HG02973 (cell line): Measurements from ENCODE around the gene PACS2.
"Not testable (repeated sequence)": the region's sequence is repeated elsewhere in the genome, so short reads cannot be mapped to it uniquely, and the experiment has no call there.

Experiments
- ATAC-seq: cut with Tn5 transposase; IDR thresholded peaks from one replicate; pipeline ENCODE4 v1.9.1; 2021; ENCODE audit warnings: moderate library complexity; ENCODE audit not compliant: unreplicated experiment

PACS2 gene

DNA sequence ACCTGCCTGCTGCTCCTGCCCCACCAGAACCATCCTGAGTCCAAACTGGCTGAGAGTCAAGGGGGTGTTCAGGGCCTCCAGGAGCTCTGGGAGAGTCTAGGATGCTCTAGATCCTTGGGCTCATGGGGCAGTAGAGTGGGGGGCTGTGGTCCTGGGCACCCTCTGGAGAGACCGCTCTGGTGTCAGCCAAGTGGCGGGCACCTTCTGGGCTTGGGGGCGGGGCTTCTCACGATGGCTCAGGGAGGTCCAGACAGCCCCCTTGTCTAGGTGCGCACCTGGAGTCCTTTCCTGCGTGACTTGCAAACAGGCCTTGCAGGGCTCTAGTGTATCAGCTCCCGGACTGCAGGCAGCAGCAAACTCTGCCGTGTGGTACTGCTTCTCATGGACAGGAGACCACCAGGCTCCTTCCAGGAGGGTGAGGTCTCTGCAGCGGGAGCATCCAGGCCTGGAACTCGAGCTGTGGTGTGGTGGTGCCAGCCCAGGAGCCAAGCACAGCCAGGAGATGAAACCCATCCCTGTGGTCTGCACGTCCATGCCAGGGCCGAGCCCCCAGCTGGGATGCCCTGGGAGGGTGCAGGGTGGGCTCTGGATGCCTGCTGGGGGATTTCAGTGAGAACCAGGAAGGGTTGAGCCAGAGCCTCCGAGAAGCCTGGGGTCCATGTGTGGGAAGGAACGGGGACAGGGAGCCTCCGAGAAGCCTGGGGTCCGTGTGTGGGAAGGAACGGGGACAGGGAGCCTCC is 15.0 kb downstream of the PACS2 start:
- ATAC-seq: no peak

DNA sequence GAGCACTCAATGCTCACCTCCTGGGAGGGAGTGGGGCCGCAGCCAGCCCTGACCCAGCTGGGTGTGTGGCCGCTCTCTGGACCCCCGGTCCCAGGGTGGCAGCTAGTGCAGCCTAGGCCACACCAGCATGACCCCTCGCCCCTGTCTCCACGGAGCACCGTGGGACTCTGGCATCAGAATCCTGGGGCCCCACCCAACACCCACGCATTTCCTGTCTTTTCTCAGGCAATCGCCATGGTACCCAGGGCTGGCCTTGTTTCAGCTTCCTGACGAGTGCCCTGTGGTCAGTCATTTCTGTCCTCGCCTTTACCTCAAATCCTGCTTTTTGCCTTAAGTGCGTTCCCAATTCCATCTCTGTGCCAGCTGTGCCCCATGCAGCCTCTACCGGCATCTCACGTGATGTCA is 15.9 kb downstream of the PACS2 start:
- ATAC-seq: no peak

DNA sequence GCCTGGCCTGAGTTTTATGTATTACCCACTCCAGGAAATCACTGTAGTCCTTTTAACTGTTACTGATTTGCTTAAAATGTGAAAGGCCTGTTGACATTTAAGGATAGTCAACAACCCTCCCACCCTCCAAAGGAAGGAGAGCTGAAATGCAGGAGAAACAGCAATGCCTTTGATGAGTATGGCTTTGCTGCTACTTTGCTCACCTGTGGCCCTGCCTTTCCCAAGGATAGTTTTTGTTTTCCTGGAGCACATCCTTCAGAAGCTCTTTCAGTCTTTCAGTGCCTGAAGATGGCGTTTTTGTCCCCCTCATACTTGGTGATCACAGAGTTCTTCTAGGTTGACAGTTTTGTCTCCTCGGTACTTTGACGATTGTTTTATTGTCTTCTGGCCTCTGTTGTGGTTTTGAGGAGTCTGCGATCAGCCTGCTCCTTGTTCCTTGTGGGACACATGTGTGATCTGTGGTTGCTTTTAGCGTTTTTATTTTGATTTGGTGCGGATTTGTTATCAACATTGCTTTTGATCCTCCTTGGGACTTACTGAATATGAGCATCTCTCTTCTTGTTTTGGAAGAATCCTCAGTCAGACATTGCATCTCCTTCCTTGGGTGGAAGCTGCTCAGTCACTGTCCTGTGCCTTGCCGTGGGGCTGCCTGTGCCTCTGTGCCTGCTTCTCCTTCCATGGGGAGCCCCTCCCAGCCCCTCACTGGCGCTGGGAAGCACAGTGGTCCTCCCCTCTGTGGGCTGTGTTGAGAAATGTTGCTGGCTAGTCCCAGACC is 17.2 kb downstream of the PACS2 start:
- ATAC-seq: no peak

DNA sequence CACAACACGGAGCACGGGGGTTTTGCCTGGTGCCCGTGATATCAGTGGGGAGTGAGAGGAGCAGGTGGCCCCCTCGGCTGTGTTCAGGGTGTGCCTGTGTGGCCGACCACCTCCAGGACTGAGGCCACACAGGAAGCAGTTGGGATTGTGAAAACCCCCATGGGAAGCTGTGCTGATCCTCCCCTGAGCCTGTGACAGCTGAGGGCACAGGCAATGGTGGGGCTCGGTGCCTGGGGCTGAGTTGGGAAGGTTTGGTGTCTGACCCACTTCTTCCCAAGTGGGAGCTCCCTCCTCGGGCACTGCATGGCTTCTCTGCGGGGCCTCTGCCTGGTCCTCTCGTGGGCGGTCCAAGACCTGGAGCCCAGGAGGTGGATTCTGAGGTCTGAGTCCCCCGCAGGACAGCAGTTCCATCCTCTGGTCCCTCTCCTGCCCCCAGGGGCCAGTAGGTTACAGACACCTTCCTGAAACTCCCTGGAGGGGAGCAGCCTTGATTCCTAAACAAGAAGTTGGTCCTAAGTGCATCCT is 17.9 kb downstream of the PACS2 start:
- no peak for ATAC-seq

DNA sequence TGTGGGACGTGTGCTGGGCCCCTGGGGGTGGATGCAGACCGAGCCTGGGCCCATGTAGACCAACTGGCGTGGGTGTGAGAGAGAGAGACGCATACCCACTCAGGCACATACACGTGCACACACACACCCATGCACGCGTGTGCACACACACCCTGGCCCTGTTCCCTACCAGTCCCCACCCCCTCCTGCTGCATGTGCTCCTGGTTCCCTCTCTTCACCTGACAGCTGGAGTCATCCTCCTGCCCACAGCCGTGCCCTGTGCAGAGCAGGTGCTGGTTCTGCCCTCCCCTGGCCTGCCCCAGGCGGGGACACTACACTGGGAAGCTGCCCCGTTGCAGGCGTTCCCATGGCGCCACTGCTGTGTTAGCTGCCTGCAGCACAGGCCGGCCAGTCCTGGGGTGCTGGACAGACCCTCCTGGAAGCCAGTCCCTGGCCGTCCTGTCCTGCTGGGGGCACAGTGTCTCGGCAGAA is 18.5 kb downstream of the PACS2 start:
- ATAC-seq: no peak

DNA sequence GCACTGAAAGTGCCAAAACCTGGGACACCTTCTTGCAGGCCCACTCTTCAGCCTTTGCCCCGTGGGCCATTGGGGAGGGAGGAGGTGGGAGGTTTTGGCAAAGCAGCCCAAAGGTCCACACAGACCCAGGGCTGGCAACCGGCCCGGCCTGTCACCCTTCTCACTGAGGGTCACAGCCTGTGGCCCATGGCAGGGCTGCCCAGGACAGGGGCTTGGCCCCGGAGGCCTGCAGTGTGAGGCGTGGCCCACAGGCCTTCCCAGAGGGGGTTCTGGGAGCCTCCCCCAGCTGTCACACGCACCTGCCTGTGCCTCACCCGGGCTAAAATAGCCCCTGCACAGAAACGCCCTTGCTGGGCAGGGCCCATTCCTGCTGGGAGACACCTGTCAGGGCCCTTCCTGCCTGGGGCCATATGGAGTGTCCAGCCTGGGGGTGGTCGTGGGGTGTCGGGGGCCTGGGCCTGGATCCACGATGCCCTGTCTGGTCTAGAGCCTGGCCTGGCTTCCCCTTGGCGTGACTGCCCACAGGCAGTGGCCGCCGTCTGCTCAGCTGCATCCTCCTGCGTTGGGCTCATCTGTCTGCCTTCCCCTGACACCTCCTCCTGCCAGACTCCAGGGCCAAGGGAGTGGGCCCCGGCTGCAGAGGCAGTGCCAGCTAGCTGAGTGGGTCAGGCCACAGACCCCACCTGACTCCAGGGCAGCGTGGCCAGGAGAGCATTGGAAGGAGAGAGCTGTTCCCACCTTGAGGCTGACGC is 19.2 kb downstream of the PACS2 start:
- no peak for ATAC-seq

DNA sequence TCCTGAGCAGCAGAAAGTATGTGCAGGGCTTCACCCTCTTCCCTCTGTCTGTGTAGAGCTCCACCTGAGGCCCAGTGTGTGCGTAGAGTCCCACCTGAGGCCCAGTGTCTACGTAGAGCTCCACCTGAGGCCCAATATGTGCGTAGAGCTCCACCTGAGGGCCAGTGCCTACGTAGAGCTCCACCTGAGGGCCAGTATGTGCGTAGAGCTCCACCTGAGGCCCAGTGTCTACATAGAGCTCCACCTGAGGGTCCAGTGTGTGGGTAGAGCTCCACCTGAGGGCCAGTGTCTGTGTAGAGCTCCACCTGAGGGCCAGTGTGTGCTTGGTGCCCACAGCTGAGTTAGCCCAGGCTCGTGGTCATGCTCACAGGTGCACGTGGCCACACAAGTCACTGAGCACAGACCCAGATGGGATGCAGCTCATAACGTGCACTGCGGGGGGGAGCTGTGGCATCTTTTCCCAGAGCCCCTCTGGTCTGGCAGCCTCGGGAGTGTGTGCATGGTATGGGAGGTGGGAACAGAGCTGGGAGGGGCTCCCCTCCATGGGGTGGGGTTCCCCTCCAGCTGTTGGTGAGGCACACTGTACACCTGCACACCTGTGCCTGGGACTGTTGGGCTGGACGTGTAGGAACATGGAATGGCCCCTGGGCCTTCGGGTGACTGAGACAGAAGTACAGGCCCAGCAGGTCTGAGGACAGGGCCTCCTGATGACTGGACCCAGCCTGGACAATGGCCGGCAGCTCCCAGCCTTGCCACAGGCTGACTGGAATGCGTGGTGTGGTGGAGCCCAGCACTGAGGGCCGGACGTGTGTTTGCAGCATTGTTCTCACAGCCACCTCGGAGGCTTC is 20.1 kb downstream of the PACS2 start:
- no peak for ATAC-seq

DNA sequence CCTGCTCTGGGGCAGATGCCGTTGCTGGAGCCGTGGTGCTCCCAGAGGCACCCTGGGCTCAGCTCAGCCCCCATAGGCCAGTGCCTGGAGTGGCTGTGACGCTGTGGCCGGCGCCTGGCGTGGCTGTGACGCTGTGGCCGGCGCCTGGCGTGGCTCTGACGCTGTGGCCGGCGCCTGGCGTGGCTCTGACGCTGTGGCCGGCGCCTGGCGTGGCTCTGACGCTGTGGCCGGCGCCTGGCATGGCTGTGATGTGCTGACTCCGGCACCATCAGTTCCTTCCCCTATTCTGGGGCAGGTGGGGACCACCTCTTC is 20.6 kb downstream of the PACS2 start:
- ATAC-seq: not testable (repeated sequence)

DNA sequence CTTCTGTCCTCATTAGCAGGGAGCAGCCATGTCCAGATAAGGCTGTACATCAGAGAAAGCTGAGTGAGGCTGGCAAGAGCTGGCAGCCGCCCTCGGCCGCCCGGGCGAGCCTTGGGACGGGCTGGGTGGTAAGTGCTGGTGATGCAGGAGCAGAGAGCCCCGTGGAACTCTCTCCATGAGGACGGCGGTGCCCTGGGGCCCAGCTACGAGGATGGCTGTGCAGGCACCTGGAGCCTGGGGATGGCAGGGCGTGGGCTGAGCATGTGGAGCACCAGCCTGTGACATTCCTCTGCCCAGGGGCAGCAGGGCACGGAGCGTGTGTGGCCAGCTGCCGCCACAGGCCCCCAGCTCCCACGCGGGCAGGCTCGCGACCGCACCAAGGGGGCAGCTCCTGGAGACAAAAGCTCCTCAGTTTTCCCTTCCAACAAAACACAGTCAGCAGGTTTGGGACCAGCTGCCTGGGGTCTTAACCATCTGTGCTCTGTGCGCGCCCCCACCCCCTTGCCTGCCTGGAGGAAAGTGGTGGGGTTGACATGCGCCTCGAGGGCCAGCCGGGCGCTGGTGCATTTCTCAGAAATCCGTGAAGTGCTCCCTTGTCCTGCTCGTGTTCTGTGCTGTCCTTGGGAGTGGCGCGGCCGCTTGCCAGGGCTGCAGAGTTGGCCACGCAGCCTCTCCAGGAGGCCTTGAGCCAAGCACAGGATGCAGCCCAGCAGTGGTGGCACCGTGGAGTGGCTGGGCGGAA is 21.4 kb downstream of the PACS2 start:
- no peak for ATAC-seq

DNA sequence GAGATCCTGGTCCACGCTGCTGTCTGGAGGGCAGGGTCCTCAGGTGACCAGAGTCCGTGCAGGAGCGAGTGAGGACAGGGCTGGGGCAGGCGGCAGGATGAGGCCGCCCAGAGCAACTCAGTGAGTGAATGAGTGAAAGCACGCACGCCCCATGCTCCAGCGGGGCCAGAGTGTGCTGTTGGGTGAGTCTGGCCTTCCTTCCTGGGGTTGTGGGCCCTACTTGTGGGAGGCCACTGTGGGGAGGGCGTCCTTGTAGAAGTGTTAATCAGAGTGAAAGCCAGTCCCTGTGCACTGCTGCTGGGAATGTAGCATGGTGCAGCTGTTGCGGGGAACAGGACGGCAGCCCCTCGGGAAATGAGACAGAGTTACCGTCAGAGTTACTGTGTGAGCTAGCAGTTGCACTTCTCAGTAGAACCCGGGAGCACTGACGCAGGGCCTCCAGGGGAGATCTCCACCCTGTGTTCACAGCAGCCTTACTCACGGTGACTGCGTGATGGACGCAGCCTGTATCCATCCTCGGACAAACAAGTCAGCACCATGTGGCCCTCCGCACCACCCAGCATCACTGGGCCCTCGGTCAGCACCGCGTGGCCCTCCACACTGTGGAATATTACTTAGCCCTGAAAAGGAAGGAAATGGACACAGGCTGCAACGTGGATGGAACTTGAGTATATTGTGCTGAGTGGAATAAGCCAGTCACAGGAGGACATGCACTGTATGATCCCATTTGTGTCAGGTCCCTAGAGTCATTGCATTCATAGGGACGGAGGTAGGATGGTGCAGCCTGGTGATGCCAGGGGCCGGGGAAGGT is 22.1 kb downstream of the PACS2 start:
- ATAC-seq: no peak

DNA sequence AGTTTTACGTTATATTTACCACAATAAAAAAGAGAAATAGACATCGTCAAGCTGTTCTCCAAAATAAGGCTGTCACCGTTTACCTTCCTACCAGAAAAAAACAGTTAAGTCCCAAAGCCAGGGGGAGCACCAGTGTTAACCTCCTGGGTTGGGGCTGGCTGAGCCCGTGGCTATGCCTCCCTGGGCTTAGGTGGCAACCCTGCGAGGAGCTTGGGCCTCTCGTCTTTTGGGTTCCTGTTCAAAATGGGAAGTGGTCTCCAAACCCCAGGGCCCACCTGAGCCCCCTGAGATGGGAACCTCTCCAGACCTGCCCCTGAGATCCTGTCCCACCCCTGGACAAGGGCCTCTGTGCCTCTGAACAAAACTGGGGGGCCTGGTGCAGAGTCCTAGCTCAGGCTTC is 22.9 kb downstream of the PACS2 start:
- no peak for ATAC-seq

DNA sequence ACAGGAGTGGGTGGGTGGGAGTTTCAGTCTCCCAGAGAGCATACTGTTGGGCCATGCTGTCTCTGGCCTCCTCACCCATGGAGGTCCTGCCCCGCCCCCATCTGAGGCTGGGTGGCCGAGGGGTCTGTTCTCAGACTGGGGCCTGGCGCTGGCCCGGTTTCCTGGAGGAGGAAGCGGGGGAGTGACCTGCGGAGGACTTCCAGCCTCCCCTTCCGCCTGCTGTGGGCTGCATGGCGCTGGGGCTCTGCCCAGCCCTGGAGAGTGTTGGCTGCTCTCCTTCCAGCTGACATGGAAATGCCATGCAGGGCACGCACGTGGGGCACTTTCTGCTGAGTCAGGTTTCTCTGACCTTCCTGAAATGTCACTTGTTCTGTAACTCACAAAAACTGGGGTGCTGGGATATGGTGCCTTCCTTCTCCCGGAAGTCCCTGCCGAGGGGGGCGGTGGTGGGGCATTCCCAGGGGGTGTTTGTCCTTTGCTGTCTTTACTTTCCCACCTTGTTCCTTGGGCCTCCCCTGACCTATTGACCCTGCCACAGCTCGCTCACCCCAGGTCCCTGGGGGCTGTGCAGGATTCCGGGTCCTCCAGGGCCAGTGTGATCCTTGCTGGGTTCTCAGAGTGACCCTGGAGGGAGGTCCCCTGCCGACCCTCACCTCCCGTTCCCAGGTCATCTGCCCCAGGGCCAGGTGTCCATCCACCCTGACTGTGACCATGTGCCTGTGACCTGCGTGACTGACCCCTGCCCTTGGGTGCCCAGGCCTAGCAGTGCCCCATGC is 23.6 kb downstream of the PACS2 start:
- no peak for ATAC-seq

DNA sequence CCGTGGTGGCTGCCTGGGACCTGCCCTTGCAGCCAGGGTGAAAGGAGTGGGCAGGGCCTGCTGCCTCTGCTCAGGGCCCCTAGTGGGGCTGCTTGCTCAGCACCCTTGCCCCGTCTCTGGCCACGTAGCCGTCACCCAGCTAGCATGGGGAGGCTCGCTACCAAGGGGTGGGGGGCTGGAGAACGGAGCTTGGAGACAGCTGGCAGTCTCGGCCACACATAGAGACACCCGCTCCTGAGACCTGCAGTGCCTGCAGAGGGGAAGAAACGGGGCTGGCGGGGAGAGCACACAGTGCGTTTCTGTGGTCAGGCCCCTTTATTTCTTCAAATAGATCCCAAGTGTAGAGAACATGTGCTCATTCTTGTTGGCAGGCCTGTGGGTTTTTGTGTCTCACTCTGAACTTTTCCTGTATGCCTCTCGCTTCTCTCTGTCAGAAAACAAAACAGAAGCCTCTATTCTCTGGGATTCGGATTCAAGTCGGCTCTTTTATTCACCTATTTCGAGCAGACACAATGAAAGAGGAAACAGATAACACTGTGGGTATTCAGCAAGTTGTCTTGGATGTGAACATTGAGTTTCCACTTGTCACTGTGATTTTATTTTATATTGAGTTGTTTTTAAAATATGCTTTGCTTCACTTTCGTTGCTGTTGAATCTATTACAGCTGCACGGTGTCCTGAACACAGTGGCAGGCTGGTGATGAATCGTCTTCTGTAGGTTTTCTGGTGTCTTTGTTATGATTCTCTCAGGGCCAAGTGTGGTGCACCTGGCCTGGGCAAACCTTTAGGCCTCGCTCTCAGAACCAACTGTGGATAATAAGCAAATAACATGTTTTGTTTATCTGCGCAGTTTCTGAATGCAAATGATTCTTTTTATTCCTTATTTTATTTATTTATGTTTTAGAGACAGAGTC is 26.5 kb downstream of the PACS2 start:
- ATAC-seq: no peak

DNA sequence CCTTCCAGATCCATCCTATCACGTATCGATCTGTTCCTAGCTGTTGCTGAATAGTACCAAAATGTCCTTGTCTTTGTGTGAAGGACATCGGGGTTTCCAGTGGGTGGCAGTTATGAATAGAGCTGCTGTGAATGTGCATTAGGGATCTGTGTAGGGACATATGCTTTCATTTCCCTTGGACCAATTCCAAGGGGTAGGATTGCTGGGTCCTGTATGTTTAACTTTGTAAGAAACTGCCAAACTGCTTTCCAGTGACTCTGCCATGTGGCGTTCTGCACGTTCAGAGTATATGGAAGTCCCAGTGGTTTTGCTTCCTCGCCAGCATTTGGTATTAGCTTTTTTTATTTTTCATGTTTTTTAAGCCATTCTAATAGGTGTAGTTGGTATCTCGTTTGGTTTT is 28.6 kb downstream of the PACS2 start:
- ATAC-seq: no peak

DNA sequence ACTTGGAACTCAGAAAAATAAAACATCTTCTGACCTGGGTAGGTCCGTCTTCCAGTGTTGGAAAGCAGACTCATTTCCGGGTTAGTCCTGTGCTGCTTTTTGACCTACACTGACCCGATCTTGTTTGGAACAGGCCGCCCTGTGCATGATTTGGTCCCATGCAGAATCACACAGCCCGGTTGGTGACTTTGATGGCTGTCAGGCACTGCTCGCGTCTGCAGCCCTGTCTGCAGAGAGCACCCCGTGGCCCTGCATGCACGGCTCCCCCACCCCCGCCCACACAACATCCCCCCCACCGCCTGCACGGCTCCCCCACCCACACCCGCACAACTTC is 31.6 kb downstream of the PACS2 start:
- no peak for ATAC-seq

DNA sequence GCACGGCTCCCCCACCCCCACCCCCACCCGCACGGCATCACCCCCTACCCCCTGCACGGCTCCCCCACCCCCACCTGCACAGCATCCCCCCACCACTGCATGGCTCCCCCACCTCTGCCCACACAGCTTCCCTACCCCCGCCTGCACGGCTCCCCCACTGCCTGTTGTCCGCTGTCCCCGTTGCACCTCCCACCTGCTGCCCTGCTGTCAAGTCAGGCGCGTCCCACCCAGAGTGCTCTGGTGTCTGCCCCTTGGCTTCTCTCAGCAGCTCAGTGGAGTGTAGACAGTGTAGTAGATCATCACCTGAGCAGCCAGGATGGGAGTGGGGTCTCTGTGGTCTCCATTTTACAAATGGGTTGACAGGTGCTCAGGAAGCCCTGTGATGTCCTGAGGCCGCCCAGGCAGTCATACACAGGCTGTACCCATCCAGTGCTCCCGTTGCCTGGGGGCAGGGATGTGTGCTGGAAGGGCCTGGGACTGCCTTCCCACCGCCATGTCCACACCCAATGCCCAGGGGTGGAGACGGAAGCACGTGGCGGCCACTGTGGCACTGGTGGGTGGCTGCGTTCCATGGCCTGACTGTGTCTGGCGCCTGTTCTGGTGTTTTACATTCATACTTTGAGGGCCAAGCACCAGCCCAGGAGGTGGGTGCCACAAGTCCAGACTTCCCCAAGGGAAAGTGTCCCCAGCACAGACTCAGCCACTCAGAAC is 32.5 kb downstream of the PACS2 start:
- no peak for ATAC-seq

DNA sequence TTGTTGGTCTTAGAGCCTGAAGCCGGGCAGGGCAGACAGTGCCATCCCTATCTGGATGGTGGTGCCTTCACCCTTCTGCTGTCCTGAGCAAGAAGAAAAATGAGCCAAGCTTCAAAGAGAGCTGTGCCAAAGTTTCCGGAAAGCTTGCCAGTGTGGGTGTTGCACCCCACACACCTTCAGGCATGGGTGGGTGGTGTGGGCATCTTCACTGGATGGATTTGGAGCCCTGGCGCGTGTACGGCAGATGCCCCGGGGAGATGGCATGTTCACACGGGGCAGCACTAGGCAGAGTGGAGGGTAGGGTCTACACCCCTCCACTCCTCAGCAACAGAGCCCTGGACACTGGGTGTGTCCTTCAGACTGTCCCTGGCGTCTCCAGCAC is 33.0 kb downstream of the PACS2 start:
- ATAC-seq: no peak
